Spleen (tissue), 7 donors: ENCODE results near the gene FRMPD1.

Experiments used
- CTCF ChIP-seq, 11 experiments: fragments of 200-600 bp in 7 of 11; fragments of 450-650 bp in 4 of 11; sonication (generic) in 4 of 11; IDR thresholded peaks in 8 of 11; conservative IDR thresholded peaks in 3 of 11; 1 replicate in 7 of 11; 2 replicates in 4 of 11; pipeline versions ENCODE4 v1.4.0 to v1.8.0; 2016 to 2021; ENCODE audit warnings: antibody characterized with exemption in 11 of 11, inconsistent platforms in 4 of 11, mild to moderate bottlenecking in 1 of 11
- POLR2A ChIP-seq, 3 donors: fragments of 450-650 bp; IDR thresholded peaks; one replicate each; pipeline ENCODE4 v1.5.1; 2017; ENCODE audit warnings: antibody characterized with exemption in 3 of 3, mild to moderate bottlenecking in 1 of 3
- POLR2AphosphoS5 ChIP-seq, 3 donors: sonication (generic); formaldehyde crosslinking; IDR thresholded peaks; one replicate each; pipeline ENCODE4 v1.5.1; 2017; ENCODE audit warnings: antibody characterized with exemption in 3 of 3
- donor health status: DM: no; HTN: no; CAD: no; lungs with moderate emphysema.
- donor health status: DM: no; HTN: no; CAD: no.
- donor health status: DM: no; HTN: no; CAD: no.

GRCh38 chr9:37650299-37650872 lies 368 bp upstream of the FRMPD1 start:
- TF ChIP-seq CTCF (IDR thresholded peaks at IDR 0.05 in 8 of 11, conservative IDR thresholded peaks at IDR 0.05 in 3 of 11) (no peak), POLR2AphosphoS5 (IDR thresholded peaks at IDR 0.05) (no peak), POLR2A (IDR thresholded peaks at IDR 0.05) (no peak)
